Stomach (tissue), 9 donors: ENCODE data around the gene ADCY5. TPM values are rescaled to one million over a fixed set of nuclear protein-coding genes. Genes with fewer than 3 reads are reported as not detected.

Experiments
- DNase-seq, 2 donors: peaks; one replicate each; pipeline versions ENCODE4 v3.0.0 to v3.0.0-alpha.2; 2013 to 2019
- H3K27ac ChIP-seq, 5 donors: fragments of 200-600 bp in 4 of 5; sonication (generic) in 4 of 5; one replicate each; pipeline ENCODE4 v1.5.1; 2013 to 2019; ENCODE audit warnings: mild to moderate bottlenecking in 1 of 5, moderate library complexity in 1 of 5
- H3K27me3 ChIP-seq, 3 donors: fragments of 200-600 bp; sonication (generic); one replicate each; pipeline ENCODE4 v1.5.1; 2017 to 2019; ENCODE audit warnings: mixed run types in 1 of 3
- H3K36me3 ChIP-seq, 4 donors: fragments of 200-600 bp; sonication (generic); 1 replicate in 3 of 4; 2 replicates in 1 of 4; pipeline ENCODE4 v1.5.1; 2016 to 2019
- H3K4me1 ChIP-seq, 4 donors: fragments of 200-600 bp; sonication (generic); one replicate each; pipeline ENCODE4 v1.5.1; 2016 to 2019
- H3K4me3 ChIP-seq, 4 donors: fragments of 200-600 bp; sonication (generic) in 3 of 4; one replicate each; pipeline ENCODE4 v1.5.1; 2016 to 2019; ENCODE audit warnings: mild to moderate bottlenecking in 1 of 4
- H3K9me3 ChIP-seq, 4 donors: fragments of 200-600 bp; sonication (generic); one replicate each; pipeline ENCODE4 v1.5.1; 2016 to 2019
- EP300 ChIP-seq: sonication (generic); formaldehyde crosslinking; IDR thresholded peaks from one replicate; pipeline ENCODE4 v1.6.1; 2017; ENCODE audit warnings: antibody characterized with exemption
- POLR2A ChIP-seq, 4 donors: fragments of 450-650 bp; IDR thresholded peaks; one replicate each; pipeline ENCODE4 v1.6.1; 2016; ENCODE audit warnings: antibody characterized with exemption in 4 of 4, control low read depth in 2 of 4, mild to moderate bottlenecking in 1 of 4, moderate library complexity in 1 of 4
- POLR2AphosphoS5 ChIP-seq, 3 donors: sonication (generic); formaldehyde crosslinking; IDR thresholded peaks; one replicate each; pipeline ENCODE4 v1.6.1; 2016; ENCODE audit warnings: antibody characterized with exemption in 3 of 3
- WGBS, 5 donors: extraction: QIAGEN DNeasy Blood & Tissue Kit in 3 of 5; methylation state at CpG; one replicate each; pipeline versions ENCODE4 v1.1.5 to v1.1.7; 2013 to 2018; 5-methylcytosine and 5-hydroxymethylcytosine counted together
- intact Hi-C: fragments of 100-400 bp; cut with DNase I; formaldehyde crosslinking; loops from one replicate; pipeline ENCODE4 v1.15.1; 2023; ENCODE audit warnings: low total_unique reads
- polyA plus RNA-seq, 3 donors: library from polyadenylated mRNA; stranded (reverse); fragments of 200-250 nt; gene quantifications; one replicate each; pipeline ENCODE4 v1.2.3, GENCODE V29; 2013
- total RNA-seq, 5 donors: library from RNA; depleted of rRNA; stranded (reverse); fragments of >200 nt; gene quantifications; one replicate each; pipeline versions ENCODE4 v1.1.0 to v1.2.3, GENCODE V29; 2014 to 2016
- TF ChIP-seq, protein P1 (sequence below), 7 experiments: fragments of 450-650 bp in 4 of 7; fragments of 200-600 bp in 3 of 7; sonication (generic) in 3 of 7; IDR thresholded peaks; one replicate each; pipeline ENCODE4 v1.5.1; 2016 to 2019; ENCODE audit warnings: antibody characterized with exemption in 7 of 7, control low read depth in 2 of 7, mild to moderate bottlenecking in 1 of 7
- donor health status: healthy with polysubstance abuse.
- donor health status: Bipolar disorder and iron deficiency.
- donor health status: healthy.

The ADCY5 gene
- total and polyA plus RNA-seq, 8 donors: 1.8 to 79.9 (median 16.3) TPM

DNA sequence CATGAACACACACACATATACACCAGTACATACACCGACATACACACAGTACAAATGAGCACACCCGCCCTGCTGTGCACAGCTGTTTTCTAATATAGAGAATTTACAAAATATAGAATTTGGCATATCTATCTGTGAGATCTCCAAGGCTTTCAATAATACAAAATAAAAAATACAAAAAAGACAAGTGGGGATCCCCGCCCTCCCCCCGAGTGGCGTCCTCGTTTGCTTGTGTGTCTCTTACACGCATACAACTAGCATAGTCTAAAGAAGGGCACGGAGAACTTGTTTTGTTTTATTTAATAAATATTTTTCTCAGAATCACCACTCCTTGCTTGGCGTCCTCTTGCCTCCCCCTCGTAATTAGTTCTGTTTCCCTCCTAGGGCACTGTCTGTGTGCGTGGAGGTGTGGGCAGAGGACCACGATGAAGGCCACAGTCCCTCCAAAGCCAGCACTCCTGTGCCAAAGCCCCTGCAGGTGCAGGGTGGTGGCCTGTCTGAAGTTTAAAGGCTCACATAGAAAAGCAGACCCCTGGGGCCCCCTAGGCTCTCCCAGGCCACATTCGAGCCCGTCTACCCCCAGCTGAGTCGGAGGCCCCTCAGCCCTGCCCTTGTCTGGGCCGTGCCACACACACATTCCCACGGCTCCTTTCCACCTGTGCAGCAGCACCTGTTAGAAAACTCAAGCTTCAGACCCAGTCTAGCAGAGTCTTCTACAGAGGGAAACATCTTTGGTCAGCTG, 165.1 kb downstream of the ADCY5 start:
- Histone ChIP-seq H3K4me1 (no peaks in the 10 kb centered on the region), H3K27me3 (no peaks in the 10 kb centered on the region), H3K4me3 (no peak overlapping the region), H3K27ac (no peak overlapping the region), H3K36me3 (peaks cover 3 to 85% (median 40%) of the 10 kb centered on the region in 4 donors), H3K9me3 (no peaks in the 10 kb centered on the region)
- intact Hi-C loops: no loop called here
- WGBS, 5 donors: 80 to 88% (median 85%) methylated on average over 12 to 17 of the region's 17 CpGs
- DNase-seq: no peak
- TF ChIP-seq POLR2A (IDR thresholded peaks at IDR 0.05) (no peak), POLR2AphosphoS5 (IDR thresholded peaks at IDR 0.05) (no peak), EP300 (no peak)
- TF ChIP-seq, protein P1, sequence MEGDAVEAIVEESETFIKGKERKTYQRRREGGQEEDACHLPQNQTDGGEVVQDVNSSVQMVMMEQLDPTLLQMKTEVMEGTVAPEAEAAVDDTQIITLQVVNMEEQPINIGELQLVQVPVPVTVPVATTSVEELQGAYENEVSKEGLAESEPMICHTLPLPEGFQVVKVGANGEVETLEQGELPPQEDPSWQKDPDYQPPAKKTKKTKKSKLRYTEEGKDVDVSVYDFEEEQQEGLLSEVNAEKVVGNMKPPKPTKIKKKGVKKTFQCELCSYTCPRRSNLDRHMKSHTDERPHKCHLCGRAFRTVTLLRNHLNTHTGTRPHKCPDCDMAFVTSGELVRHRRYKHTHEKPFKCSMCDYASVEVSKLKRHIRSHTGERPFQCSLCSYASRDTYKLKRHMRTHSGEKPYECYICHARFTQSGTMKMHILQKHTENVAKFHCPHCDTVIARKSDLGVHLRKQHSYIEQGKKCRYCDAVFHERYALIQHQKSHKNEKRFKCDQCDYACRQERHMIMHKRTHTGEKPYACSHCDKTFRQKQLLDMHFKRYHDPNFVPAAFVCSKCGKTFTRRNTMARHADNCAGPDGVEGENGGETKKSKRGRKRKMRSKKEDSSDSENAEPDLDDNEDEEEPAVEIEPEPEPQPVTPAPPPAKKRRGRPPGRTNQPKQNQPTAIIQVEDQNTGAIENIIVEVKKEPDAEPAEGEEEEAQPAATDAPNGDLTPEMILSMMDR (IDR thresholded peaks at IDR 0.05): no peak

DNA sequence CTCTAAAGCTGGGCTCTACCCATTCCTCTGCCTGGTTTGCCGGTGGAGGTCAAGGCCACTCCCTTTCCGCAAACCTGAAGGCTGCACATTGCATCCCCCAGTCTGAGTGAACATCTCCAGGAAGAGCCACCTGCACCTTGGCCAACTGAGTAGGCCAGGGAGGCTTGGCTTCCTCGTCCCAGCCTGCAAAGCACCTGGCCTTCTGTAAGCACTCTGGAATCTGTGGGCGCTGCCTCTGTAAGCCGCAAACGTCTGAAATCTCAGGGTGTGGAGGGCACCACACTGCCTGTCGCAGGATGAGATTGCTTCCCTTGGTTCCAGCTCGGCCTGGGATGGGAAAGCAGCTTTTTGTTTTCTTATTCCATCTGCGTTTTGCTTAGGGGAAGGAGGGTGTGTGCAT, 165.8 kb downstream of the ADCY5 start:
- H3K4me1 ChIP-seq: no peaks in the 10 kb centered on the region
- H3K9me3 ChIP-seq: no peaks in the 10 kb centered on the region
- intact Hi-C loops: no loop called here
- no peak for DNase-seq
- no peak overlapping the region for H3K4me3 ChIP-seq
- WGBS, 5 donors: 70 to 75% (median 72%) methylated on average over 9 of the region's 9 CpGs
- H3K36me3 ChIP-seq: peaks cover 3 to 81% (median 37%) of the 10 kb centered on the region in 4 donors
- H3K27me3 ChIP-seq: no peaks in the 10 kb centered on the region
- no peak overlapping the region for H3K27ac ChIP-seq
- TF ChIP-seq POLR2AphosphoS5 (IDR thresholded peaks at IDR 0.05) (no peak), EP300 (no peak)

DNA sequence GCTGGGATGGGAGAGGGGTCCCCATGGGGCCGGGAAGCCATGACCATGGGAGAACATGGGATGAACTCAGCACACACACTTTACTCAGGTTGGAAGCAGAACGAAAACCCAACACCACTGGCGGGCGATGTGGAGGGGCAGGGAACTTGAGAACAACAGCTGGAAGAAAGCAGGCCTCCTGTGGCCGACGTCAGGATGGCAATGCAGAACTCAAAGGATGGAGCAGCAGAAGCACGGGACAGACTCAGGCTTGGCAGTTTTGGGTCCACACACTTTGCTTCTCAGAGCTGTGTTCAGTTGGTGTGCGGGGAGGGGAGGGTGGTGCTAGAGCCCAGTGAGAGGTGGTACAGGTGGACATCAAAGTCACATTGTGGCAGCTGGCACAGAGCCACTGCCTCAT, 166.4 kb downstream of the ADCY5 start:
- Histone ChIP-seq H3K4me3 (no peak overlapping the region), H3K27me3 (no peaks in the 10 kb centered on the region), H3K36me3 (peaks cover 3 to 75% (median 37%) of the 10 kb centered on the region in 4 donors), H3K4me1 (no peaks in the 10 kb centered on the region), H3K27ac (no peak overlapping the region), H3K9me3 (no peaks in the 10 kb centered on the region)
- intact Hi-C loops: no loop called here
- no peak for DNase-seq
- TF ChIP-seq, protein P1 (IDR thresholded peaks at IDR 0.05): no peak
- WGBS, 5 donors: 76 to 83% (median 79%) methylated on average over 8 of the region's 8 CpGs

DNA sequence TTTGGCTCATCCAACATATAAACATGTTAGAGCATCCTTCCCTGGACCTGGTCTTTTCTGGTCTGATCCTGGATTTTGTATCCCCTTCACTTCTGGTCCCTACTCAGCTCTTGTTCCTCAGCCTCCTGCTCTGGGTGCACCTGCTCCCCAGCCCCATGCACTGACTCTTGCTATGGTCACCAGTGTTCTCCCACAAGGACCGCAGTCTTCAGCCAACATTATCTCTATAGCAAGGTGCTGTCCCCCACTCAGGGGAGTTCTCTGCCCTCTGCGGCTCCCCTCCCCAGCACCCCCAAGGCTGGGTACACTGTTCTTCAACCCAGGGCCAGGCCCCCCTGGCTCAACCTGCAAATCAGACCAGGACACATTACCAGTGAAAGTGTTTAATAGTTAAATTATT, 167.0 kb downstream of the ADCY5 start:
- DNase-seq: no peak
- 85 to 98% (median 95%) methylated on average over 2 of the region's 2 CpGs for WGBS, 5 donors
- H3K36me3 ChIP-seq: peaks cover 3 to 69% (median 36%) of the 10 kb centered on the region in 4 donors
- H3K27ac ChIP-seq: no peak overlapping the region
- H3K9me3 ChIP-seq: no peaks in the 10 kb centered on the region
- H3K27me3 ChIP-seq: no peaks in the 10 kb centered on the region
- intact Hi-C loops: no loop called here
- no peak overlapping the region for H3K4me3 ChIP-seq
- no peak for TF ChIP-seq EP300
- TF ChIP-seq, protein P1 (IDR thresholded peaks at IDR 0.05): no peak
- TF ChIP-seq POLR2A (IDR thresholded peaks at IDR 0.05): no peak
- no peak for TF ChIP-seq POLR2AphosphoS5 (IDR thresholded peaks at IDR 0.05)
- no peaks in the 10 kb centered on the region for H3K4me1 ChIP-seq

DNA sequence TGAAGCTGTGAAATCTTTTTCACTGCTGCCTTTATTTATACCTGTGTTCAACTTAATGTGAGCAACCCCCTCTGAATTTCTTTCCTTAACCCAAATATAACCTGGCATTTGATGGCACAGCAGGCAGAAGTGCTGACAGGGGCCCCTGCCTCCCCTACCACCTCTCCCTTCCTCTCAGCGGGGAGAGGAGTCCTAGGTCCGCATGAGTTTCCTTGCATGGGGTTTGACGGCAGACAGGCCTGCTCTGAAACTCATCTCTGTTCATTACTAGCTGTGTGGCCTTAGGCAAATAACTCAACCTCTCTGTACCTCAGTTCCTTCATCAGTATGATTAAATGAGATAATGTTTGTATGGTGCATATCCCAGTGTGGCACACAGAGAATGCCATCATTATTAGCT, 167.5 kb downstream of the ADCY5 start:
- intact Hi-C loops: no loop called here
- 90 to 95% (median 91%) methylated on average over 3 of the region's 3 CpGs for WGBS, 5 donors

More for the DNA sequence above, 167.5 kb downstream of the ADCY5 start:
- peaks cover 3 to 65% (median 33%) of the 10 kb centered on the region in 4 donors for H3K36me3 ChIP-seq
- H3K4me3 ChIP-seq: no peak overlapping the region
- TF ChIP-seq, protein P1 (IDR thresholded peaks at IDR 0.05): no peak
- TF ChIP-seq EP300 (no peak), POLR2AphosphoS5 (IDR thresholded peaks at IDR 0.05) (no peak), POLR2A (IDR thresholded peaks at IDR 0.05) (no peak)
- DNase-seq: no peak
- H3K27me3 ChIP-seq: no peaks in the 10 kb centered on the region
- no peaks in the 10 kb centered on the region for H3K9me3 ChIP-seq
- no peaks in the 10 kb centered on the region for H3K4me1 ChIP-seq
- H3K27ac ChIP-seq: no peak overlapping the region
